ENCODE results near the gene URM1. TPM values are rescaled to one million over a fixed set of nuclear protein-coding genes. Genes with fewer than 3 reads are reported as not detected.

The URM1 gene
- total RNA-seq (2021) (67.0 and 84.8 TPM in 2 replicates), Bru-seq, nascent RNA (percentile 73 among the genes with signal in this experiment), BruChase-seq, experiment 1, labeled RNA remaining after a 2-hour chase (percentile 73 among the genes with signal in this experiment), BruChase-seq, experiment 2, labeled RNA remaining after a 6-hour chase (percentile 78 among the genes with signal in this experiment)
- long read RNA-seq, transcript URM1-203 (5 exons, 2,650 nt) = major isoform, 62 of 89 reads
- long read RNA-seq, transcript URM1-205 (5 exons, 723 nt) = minor isoform, 8 of 89 reads
- long read RNA-seq, partial matches to known transcripts = 3 of 89 reads
- long read RNA-seq, other reads (novel, unspliced or antisense) = 9 of 89 reads

DNA sequence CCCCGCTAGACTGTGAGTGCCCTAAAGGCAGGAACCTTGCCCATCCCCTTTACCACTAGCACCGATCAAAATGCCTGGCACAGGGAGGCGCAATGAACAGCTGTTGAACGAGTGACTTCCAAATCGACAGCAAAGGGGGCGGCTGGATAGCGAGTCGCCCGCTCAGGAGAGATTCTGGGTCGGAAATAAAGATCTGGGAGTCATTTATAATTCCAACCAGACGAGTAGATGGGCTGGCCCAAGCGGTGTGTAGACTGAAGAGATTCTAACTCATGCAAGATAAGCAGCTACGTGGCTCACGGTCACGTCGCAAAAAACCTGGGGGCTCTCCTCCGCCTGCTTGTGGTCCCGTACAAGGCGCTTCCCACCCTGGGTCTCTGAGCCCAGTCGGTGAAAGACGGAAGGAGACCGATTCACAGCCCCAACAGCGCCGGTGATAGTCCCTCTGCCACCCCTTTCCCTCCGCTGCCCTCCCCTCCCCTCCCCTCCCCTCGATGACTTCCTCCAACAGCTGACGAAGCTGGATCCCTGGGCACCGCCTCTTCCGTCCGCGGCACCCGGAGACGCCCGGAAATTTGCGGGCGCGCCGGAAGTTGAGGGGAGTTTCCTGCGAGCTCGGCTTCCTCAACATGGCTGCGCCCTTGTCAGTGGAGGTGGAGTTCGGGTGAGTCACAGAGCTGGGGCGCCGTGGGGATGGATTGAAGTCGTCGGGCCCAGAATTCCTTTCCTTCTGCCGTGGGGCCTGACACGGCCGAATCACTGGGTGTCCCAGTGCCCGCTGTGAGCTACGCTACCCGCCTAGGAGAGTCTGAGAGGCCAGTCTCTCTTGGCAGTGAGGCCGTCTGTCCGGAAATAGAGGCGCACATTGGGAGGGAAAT is at the start of gene URM1:
URM1 (plus strand) TSS at position 623 of the 878 bp plus-strand sequence; CDS start at position 630, 7 bp downstream.
- Histone ChIP-seq H3K27me3 (replicated peaks; ENCODE audit: insufficient read depth, low read depth, low read length, poor library complexity) (no peaks in the 10 kb centered on the region), H3K36me3 (ENCODE audit: insufficient read depth, low read length, poor library complexity, severe bottlenecking) (no peaks in the 10 kb centered on the region), H3K27ac (ENCODE audit: low read depth, low read length, poor library complexity, severe bottlenecking) (peak within 1 kb of the TSS; percentile 77), H3K9me3 (ENCODE audit: low read depth, low read length, poor library complexity, severe bottlenecking) (no peaks in the 10 kb centered on the region), H3K4me1 (ENCODE audit: insufficient read depth, low read length, poor library complexity, severe bottlenecking) (peaks cover 6% of the 10 kb centered on the region), H3K4me3 (ENCODE audit: low read depth, low read length, poor library complexity, severe bottlenecking) (peak within 1 kb of the TSS; percentile 91)
- POLR2A ChIA-PET (ENCODE audit: low non-redundant PET) = interaction anchor here (0.6 to 1.0 kb wide), 3 partner anchors 9 to 947 kb away, joined by 4 to 14 read pairs (median 8); partner anchors contain the start of gene ZNF79
- intact Hi-C loops (cut with micrococcal nuclease; ENCODE audit: unreplicated experiment) = no loop called here
- peak; percentile 99 for DNase-seq (ENCODE audit: low spot score)
- CTCF ChIA-PET = interaction anchor here (0.7 to 1.2 kb wide), 2 partner anchors 9 to 68 kb away, joined by 3 to 4 read pairs; no protein-coding TSS in a partner anchor
- no peak for TF ChIP-seq EZH2 (IDR thresholded peaks at IDR 0.05; ENCODE audit: borderline replicate concordance, low read depth, low read length, poor library complexity, severe bottlenecking)
- TF ChIP-seq, protein P1, sequence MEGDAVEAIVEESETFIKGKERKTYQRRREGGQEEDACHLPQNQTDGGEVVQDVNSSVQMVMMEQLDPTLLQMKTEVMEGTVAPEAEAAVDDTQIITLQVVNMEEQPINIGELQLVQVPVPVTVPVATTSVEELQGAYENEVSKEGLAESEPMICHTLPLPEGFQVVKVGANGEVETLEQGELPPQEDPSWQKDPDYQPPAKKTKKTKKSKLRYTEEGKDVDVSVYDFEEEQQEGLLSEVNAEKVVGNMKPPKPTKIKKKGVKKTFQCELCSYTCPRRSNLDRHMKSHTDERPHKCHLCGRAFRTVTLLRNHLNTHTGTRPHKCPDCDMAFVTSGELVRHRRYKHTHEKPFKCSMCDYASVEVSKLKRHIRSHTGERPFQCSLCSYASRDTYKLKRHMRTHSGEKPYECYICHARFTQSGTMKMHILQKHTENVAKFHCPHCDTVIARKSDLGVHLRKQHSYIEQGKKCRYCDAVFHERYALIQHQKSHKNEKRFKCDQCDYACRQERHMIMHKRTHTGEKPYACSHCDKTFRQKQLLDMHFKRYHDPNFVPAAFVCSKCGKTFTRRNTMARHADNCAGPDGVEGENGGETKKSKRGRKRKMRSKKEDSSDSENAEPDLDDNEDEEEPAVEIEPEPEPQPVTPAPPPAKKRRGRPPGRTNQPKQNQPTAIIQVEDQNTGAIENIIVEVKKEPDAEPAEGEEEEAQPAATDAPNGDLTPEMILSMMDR (conservative IDR thresholded peaks at IDR 0.05; ENCODE audit: low read depth, low read length) = no peak; the same call in 1 of the 2 replicates
- TSS peak; percentile 97 for BruUV-seq (replicated peaks)

DNA sequence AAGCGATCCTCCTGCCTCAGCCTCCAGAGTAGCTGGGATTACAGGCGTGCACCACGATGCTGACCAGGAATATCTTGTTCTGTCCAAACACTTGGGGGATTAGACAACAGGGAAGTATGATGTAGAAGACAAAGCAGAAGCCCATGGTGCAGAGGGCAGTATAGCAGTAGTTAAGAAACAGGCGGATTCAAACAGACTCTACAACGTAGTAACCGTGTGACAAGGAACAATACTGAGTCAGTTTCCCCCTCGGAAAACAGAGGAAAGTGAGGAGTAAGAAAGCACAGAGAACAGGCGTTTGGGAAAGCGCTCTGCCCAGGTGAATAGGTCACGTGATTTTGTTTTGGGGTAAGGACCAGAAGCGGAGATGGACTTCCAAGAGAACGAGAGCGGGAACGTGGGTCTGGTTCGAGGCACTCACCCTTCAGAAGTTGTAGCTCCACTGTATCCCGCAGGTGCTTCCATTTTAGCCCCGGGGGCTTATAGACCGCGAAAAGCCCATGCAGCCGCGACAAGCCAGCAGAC is 49.2 kb upstream of the URM1 start:
- peak overlapping the region; percentile 98 for H3K4me3 ChIP-seq (ENCODE audit: low read depth, low read length, poor library complexity, severe bottlenecking)
- H3K36me3 ChIP-seq (ENCODE audit: insufficient read depth, low read length, poor library complexity, severe bottlenecking) = peaks cover 28% of the 10 kb centered on the region
- no peak for TF ChIP-seq EZH2 (IDR thresholded peaks at IDR 0.05; ENCODE audit: borderline replicate concordance, low read depth, low read length, poor library complexity, severe bottlenecking)
- TF ChIP-seq, protein P1 (conservative IDR thresholded peaks at IDR 0.05; ENCODE audit: low read depth, low read length) = no peak
- DNase-seq (ENCODE audit: low spot score) = no peak
- POLR2A ChIA-PET (ENCODE audit: low non-redundant PET) = no interaction called here
- intact Hi-C loops (cut with micrococcal nuclease; ENCODE audit: unreplicated experiment) = no loop called here
- peaks cover 13% of the 10 kb centered on the region for H3K4me1 ChIP-seq (ENCODE audit: insufficient read depth, low read length, poor library complexity, severe bottlenecking)
- peak overlapping the region; percentile 98 for H3K27ac ChIP-seq (ENCODE audit: low read depth, low read length, poor library complexity, severe bottlenecking)
- H3K9me3 ChIP-seq (ENCODE audit: low read depth, low read length, poor library complexity, severe bottlenecking) = no peaks in the 10 kb centered on the region
- CTCF ChIA-PET = no interaction called here
- no peaks in the 10 kb centered on the region for H3K27me3 ChIP-seq (replicated peaks; ENCODE audit: insufficient read depth, low read depth, low read length, poor library complexity)
- BruUV-seq (replicated peaks) = TSS peak; percentile 78

Data from A673 (cell line).